IMR-90 (cell line): ENCODE results near the gene SLX4IP. TPM values are rescaled to one million over a fixed set of nuclear protein-coding genes. Genes with fewer than 3 reads are reported as not detected.

Experiments
- ATAC-seq: fragments of 200-7000 bp; cut with Tn5 transposase; 2 replicates; pipeline ENCODE4 v1.9.1; 2020; ENCODE audit warnings: low read depth, mild to moderate bottlenecking, moderate library complexity
- BruUV-seq: library from RNA; stranded (reverse); fragments of 400-500 nt; replicated peaks from 2 replicates; lab custom pipeline; 2021; lab: Mats Ljungman, UMichigan
- CTCF ChIA-PET: fragments of 300-600 bp; formaldehyde crosslinking; extraction: SDS; loops from one replicate; lab custom pipeline; 2021; ENCODE audit warnings: antibody characterized with exemption; lab: Yijun Ruan, JAX
- POLR2A ChIA-PET: fragments of 300-600 bp; sonication (Branson Sonifier 250); formaldehyde crosslinking; loops from one replicate; lab custom pipeline; 2022; ENCODE audit warnings: antibody characterized with exemption; ENCODE audit not compliant: unreplicated experiment; lab: Charles Lee
- DNase-seq: peaks from one replicate; pipeline ENCODE4 v3.0.0; 2013
- H2AFZ ChIP-seq: replicated peaks from 2 replicates; pipeline ENCODE3; 2013; ENCODE audit warnings: low read length, mild to moderate bottlenecking; ENCODE audit not compliant: poor library complexity
- H2AK5ac ChIP-seq: 2 replicates; pipeline ENCODE4 v1.6.1; 2013; ENCODE audit warnings: low read depth, low read length, inconsistent platforms
- H2AK9ac ChIP-seq: replicated peaks from 2 replicates; pipeline ENCODE3; 2013; ENCODE audit warnings: mild to moderate bottlenecking, low read depth, low read length, moderate library complexity; ENCODE audit not compliant: poor library complexity
- H2BK120ac ChIP-seq: 2 replicates; pipeline ENCODE4 v1.6.1; 2013; ENCODE audit warnings: low read depth, low read length, inconsistent platforms
- H2BK15ac ChIP-seq: 3 replicates; pipeline ENCODE4 v1.6.1; 2013; ENCODE audit warnings: low read depth, low read length, inconsistent platforms
- H2BK20ac ChIP-seq: 2 replicates; pipeline ENCODE4 v1.6.1; 2013; ENCODE audit warnings: low read depth, mild to moderate bottlenecking, inconsistent platforms, low read length, moderate library complexity
- H2BK5ac ChIP-seq: 2 replicates; pipeline ENCODE4 v1.6.1; 2013; ENCODE audit warnings: mild to moderate bottlenecking, low read depth, low read length, inconsistent platforms; ENCODE audit not compliant: poor library complexity, severe bottlenecking
- H3K14ac ChIP-seq: replicated peaks from 2 replicates; pipeline ENCODE4 v1.6.1; 2013; ENCODE audit warnings: low read depth, low read length, inconsistent platforms
- H3K18ac ChIP-seq: 2 replicates; pipeline ENCODE4 v1.6.1; 2013; ENCODE audit warnings: low read depth, low read length, control low read depth
- H3K23ac ChIP-seq: 2 replicates; pipeline ENCODE4 v1.6.1; 2013; ENCODE audit warnings: low read depth, low read length, inconsistent platforms
- H3K27ac ChIP-seq: 2 replicates; pipeline ENCODE4 v1.5.1; 2013; ENCODE audit warnings: mild to moderate bottlenecking, control low read depth, low read length; ENCODE audit not compliant: insufficient read depth
- H3K27me3 ChIP-seq: 2 replicates; pipeline ENCODE4 v1.6.1; 2013; ENCODE audit warnings: low read length; ENCODE audit not compliant: control insufficient read depth, insufficient read depth
- H3K36me3 ChIP-seq: 2 replicates; pipeline ENCODE4 v1.6.1; 2013; ENCODE audit warnings: low read length, mixed read lengths; ENCODE audit not compliant: control insufficient read depth, insufficient read depth
- H3K4ac ChIP-seq: 2 replicates; pipeline ENCODE4 v1.6.1; 2013; ENCODE audit warnings: low read depth, low read length, inconsistent platforms
- H3K4me1 ChIP-seq: 2 replicates; pipeline ENCODE4 v1.6.1; 2013; ENCODE audit warnings: low read length, mixed read lengths; ENCODE audit not compliant: control insufficient read depth, insufficient read depth
- H3K4me2 ChIP-seq: 2 replicates; pipeline ENCODE4 v1.6.1; 2013; ENCODE audit warnings: low read depth, mild to moderate bottlenecking, control low read depth, low read length, moderate library complexity
- H3K4me3 ChIP-seq: 2 replicates; pipeline ENCODE4 v1.5.1; 2013; ENCODE audit warnings: low read depth, mild to moderate bottlenecking, control low read depth, low read length, moderate library complexity; ENCODE audit not compliant: insufficient read depth
- H3K56ac ChIP-seq: 2 replicates; pipeline ENCODE4 v1.6.1; 2013; ENCODE audit warnings: low read length, inconsistent platforms; ENCODE audit not compliant: insufficient read depth; ENCODE audit errors: extremely low read depth
- H3K79me1 ChIP-seq, 2 experiments: 2 replicates each; pipeline ENCODE4 v1.6.1; 2013; ENCODE audit warnings: low read length in 2 of 2, inconsistent platforms in 1 of 2, low read depth in 1 of 2
- H3K9ac ChIP-seq: 2 replicates; pipeline ENCODE4 v1.6.1; 2013; ENCODE audit warnings: low read depth, low read length, control low read depth
- H3K9me1 ChIP-seq: 2 replicates; pipeline ENCODE4 v1.6.1; 2013; ENCODE audit warnings: low read length, inconsistent platforms; ENCODE audit not compliant: insufficient read depth
- H3K9me3 ChIP-seq: 2 replicates; pipeline ENCODE4 v1.6.1; 2013; ENCODE audit warnings: low read length; ENCODE audit not compliant: control insufficient read depth, insufficient read depth
- H4K20me1 ChIP-seq: 2 replicates; pipeline ENCODE4 v1.6.1; 2013; ENCODE audit warnings: low read length, inconsistent platforms; ENCODE audit not compliant: insufficient read depth
- H4K5ac ChIP-seq: 2 replicates; pipeline ENCODE4 v1.6.1; 2013; ENCODE audit warnings: mild to moderate bottlenecking, low read depth, low read length, control low read depth
- H4K8ac ChIP-seq, 2 experiments: 2 replicates each; pipeline ENCODE4 v1.6.1; 2013; ENCODE audit warnings: low read depth in 2 of 2, low read length in 2 of 2, control low read depth in 1 of 2, inconsistent platforms in 1 of 2
- H4K91ac ChIP-seq: 2 replicates; pipeline ENCODE4 v1.6.1; 2013; ENCODE audit warnings: low read depth, low read length, inconsistent platforms; ENCODE audit not compliant: insufficient read depth
- CEBPB ChIP-seq: IDR thresholded peaks from 2 replicates; pipeline ENCODE4 v1.6.1; 2012; ENCODE audit warnings: low read depth, low read length, improper control_type of control experiment
- ELK1 ChIP-seq: fragments of 150-350 bp; IDR thresholded peaks from 2 replicates; pipeline ENCODE4 v1.6.1; 2016; ENCODE audit warnings: low read depth, mild to moderate bottlenecking, low read length, moderate library complexity, borderline replicate concordance
- FOS ChIP-seq: fragments of 150-350 bp; IDR thresholded peaks from 2 replicates; pipeline ENCODE4 v1.6.1; 2016; ENCODE audit warnings: low read depth, low read length
- RCOR1 ChIP-seq: IDR thresholded peaks from 2 replicates; pipeline ENCODE4 v1.6.1; 2012; ENCODE audit warnings: mild to moderate bottlenecking, low read length, improper control_type of control experiment; ENCODE audit not compliant: insufficient replicate concordance
- WGBS, 2 experiments: methylation state at CpG; one replicate each; pipeline versions ENCODE4 v1.1.5 to v1.1.7; 2013; ENCODE audit warnings: missing lambda C conversion rate in 2 of 2; ENCODE audit not compliant: insufficient read length in 1 of 2; ENCODE audit errors: extremely low coverage in 2 of 2; 5-methylcytosine and 5-hydroxymethylcytosine counted together
- dilution Hi-C: fragments of 300-500 bp; cut with HindIII; formaldehyde crosslinking; loops from one replicate; pipeline ENCODE4 v1.14.3; 2018; ENCODE audit warnings: low sequenced_read_pairs; ENCODE audit not compliant: unreplicated experiment
- in situ Hi-C: fragments of 300-500 bp; cut with MboI; formaldehyde crosslinking; loops from 3 replicates; pipeline ENCODE4 v1.14.3; 2019; ENCODE audit warnings: low sequenced_read_pairs, inconsistent platforms, mixed read lengths
- intact Hi-C: fragments of 100-400 bp; cut with micrococcal nuclease; formaldehyde crosslinking; loops from 2 replicates; pipeline ENCODE4 v1.10.0; 2022
- polyA plus RNA-seq, 3 experiments: library from polyadenylated mRNA; depleted of rRNA; stranded (reverse); fragments of >200 nt; gene quantifications; 2 replicates each; pipeline ENCODE4 v1.2.3, GENCODE V29; 2012; ENCODE audit warnings: low replicate concordance in 1 of 3
- total RNA-seq: library from RNA; depleted of rRNA; stranded (reverse); fragments of >200 nt; gene quantifications from 2 replicates; pipeline ENCODE4 v1.2.3, GENCODE V29; 2012

Gene SLX4IP
- total and polyA plus RNA-seq, 2 of the 4 experiments (the other 2 are of a cell fraction), result 1.3 to 5.9 TPM

GRCh38 chr20:10556519-10557083 lies 121.5 kb downstream of the SLX4IP start:
- Histone ChIP-seq H3K14ac (peak overlapping the region; percentile 18; the same call in 1 of the 2 replicates), H2AFZ (no peak overlapping the region), H3K23ac (peak overlapping the region; percentile 28; the same call in 1 of the 2 replicates), H3K27ac (no peak overlapping the region), H2AK5ac (peak overlapping the region; percentile 82), H3K27me3 (no peaks in the 10 kb centered on the region), H2BK5ac (no peak overlapping the region), H3K4me2 (no peak overlapping the region), H2AK9ac (no peak overlapping the region), H3K9ac (no peak overlapping the region), H3K56ac (no peak overlapping the region), H3K9me1 (peaks cover 3% of the 10 kb centered on the region), H3K9me3 (no peaks in the 10 kb centered on the region), H2BK20ac (peak overlapping the region; percentile 47; the same call in 1 of the 2 replicates), H4K5ac (no peak overlapping the region), H3K79me1 (peaks cover 4 to 9% of the 10 kb centered on the region in 2 experiments; a peak in 2 of 4 replicates), H2BK15ac (peak overlapping the region; percentile 18; the same call in 1 of the 3 replicates), H3K36me3 (no peaks in the 10 kb centered on the region), H3K4ac (peak overlapping the region; percentile 42; the same call in 1 of the 2 replicates), H3K18ac (peak overlapping the region; percentile 64; the same call in 1 of the 2 replicates), H2BK120ac (peak overlapping the region; percentile 44), H4K20me1 (no peaks in the 10 kb centered on the region; the same call in 1 of the 2 replicates), H3K4me3 (no peak overlapping the region), H3K4me1 (peaks cover 17% of the 10 kb centered on the region), H4K91ac (peak overlapping the region; percentile 7), H4K8ac (0 out of 4 replicates have a peak overlapping the region, but pooled peaks of 1 of the 2 experiments have one; percentile 1)
- no peak for DNase-seq
- in situ Hi-C loops, result no loop called here
- ChIA-PET POLR2A (no interaction called here), CTCF (interaction anchor here (1.0 kb wide), 1 partner anchor 115 kb away, joined by 3 read pairs; no protein-coding TSS in a partner anchor)
- no TSS peak for BruUV-seq
- intact Hi-C loops, result loop anchor here (5.0 to 10.0 kb wide), 5 partner anchors 96 to 798 kb away; no protein-coding TSS in a partner anchor
- TF ChIP-seq FOS, result no peak
- no peak for TF ChIP-seq CEBPB
- no peak for TF ChIP-seq ELK1
- TF ChIP-seq RCOR1, result no peak
- dilution Hi-C loops, result no loop called here
- no peak for ATAC-seq
- no CpG with 5 or more reads among the region's 2 CpGs for WGBS, 2 experiments
